Measurements from ENCODE around the gene DDAH1.
"Not testable (repeated sequence)": the region's sequence is repeated elsewhere in the genome, so short reads cannot be mapped to it uniquely, and the experiment has no call there.

DDAH1 gene

GRCh38 chr1:85465099-85465785 is at the start of gene DDAH1:
Gene DDAH1, minus strand, starts transcription at chr1:85465159. Its CDS starts 114 bp downstream, at chr1:85465045.
- no peak for DNase-seq (ENCODE audit: low spot score)
- peak within 1 kb of the TSS; percentile 82 for H3K4me3 ChIP-seq
- no peak for TF ChIP-seq CTCF (IDR thresholded peaks at IDR 0.05)
- H3K27ac ChIP-seq, result peak within 1 kb of the TSS; percentile 60 to 85

- H3K4me3 ChIP-seq; H3K27ac ChIP-seq; DNase-seq (ENCODE audit: low spot score): not testable (repeated sequence)
These were observed 49.0 kb upstream of the DDAH1 start for GRCh38 chr1:85513998-85514397.

GRCh38 chr1:85504417-85504816 is 39.5 kb upstream of the DDAH1 start:
- Histone ChIP-seq H3K4me3 (no peak overlapping the region), H3K27ac (no peak overlapping the region)
- no peak for TF ChIP-seq CTCF (IDR thresholded peaks at IDR 0.05)
- DNase-seq (ENCODE audit: low spot score), result no peak

- TF ChIP-seq CTCF (IDR thresholded peaks at IDR 0.05), result no peak
- DNase-seq (ENCODE audit: low spot score), result no peak
- Histone ChIP-seq H3K4me3 (no peak overlapping the region), H3K27ac (no peak overlapping the region)
These were observed 37.7 kb upstream of the DDAH1 start for GRCh38 chr1:85502625-85503083.

- no peak for DNase-seq (ENCODE audit: low spot score)
- Histone ChIP-seq H3K27ac (no peak overlapping the region), H3K4me3 (no peak overlapping the region)
- TF ChIP-seq CTCF (IDR thresholded peaks at IDR 0.05), result no peak
These were observed 37.2 kb upstream of the DDAH1 start for GRCh38 chr1:85502171-85502570.

GRCh38 chr1:85501355-85501898 is 36.5 kb upstream of the DDAH1 start:
- Histone ChIP-seq H3K4me3 (no peak overlapping the region), H3K27ac (no peak overlapping the region)
- DNase-seq (ENCODE audit: low spot score), result no peak
- TF ChIP-seq CTCF (IDR thresholded peaks at IDR 0.05), result no peak

GRCh38 chr1:85496941-85497582 is 32.1 kb upstream of the DDAH1 start:
- no peak for DNase-seq (ENCODE audit: low spot score)
- no peak for TF ChIP-seq CTCF (IDR thresholded peaks at IDR 0.05)
- Histone ChIP-seq H3K4me3 (no peak overlapping the region), H3K27ac (no peak overlapping the region)
